ENCODE measurements around the gene FRMD1.

FRMD1 gene

GRCh38 chr6:168098431-168098861 is 19.4 kb upstream of the FRMD1 start:
- Histone ChIP-seq H3K4me3 (ENCODE audit: control insufficient read depth in 1 of 7, extremely low read depth in 1 of 7, insufficient read depth in 4 of 7, low read depth in 2 of 7, low read length in 6 of 7) (peak overlapping the region in 1 of 7 experiments; percentile 4), H3K27me3 (replicated peaks in 2 of 5; ENCODE audit: control insufficient read depth in 4 of 5, insufficient read depth in 5 of 5, low read length in 4 of 5) (peaks cover 5 to 61% (median 19%) of the 10 kb centered on the region in 5 experiments), H3K9me3 (ENCODE audit: control extremely low read depth in 1 of 5, control insufficient read depth in 4 of 5, insufficient read depth in 2 of 5, low read depth in 1 of 5, low read length in 4 of 5) (no peaks in the 10 kb centered on the region), H3K4me1 (ENCODE audit: control extremely low read depth in 1 of 4, control insufficient read depth in 4 of 4, insufficient read depth in 4 of 4, low read length in 3 of 4) (peaks cover 0 to 2% (median 0%) of the 10 kb centered on the region in 4 experiments), H3K36me3 (ENCODE audit: control insufficient read depth in 4 of 4, insufficient read depth in 4 of 4, low read length in 3 of 4) (no peaks in the 10 kb centered on the region), H3K27ac (ENCODE audit: insufficient read depth in 1 of 2, low read depth in 1 of 2, low read length in 2 of 2, poor library complexity in 1 of 2, severe bottlenecking in 2 of 2) (no peak overlapping the region)
- POLR2A ChIA-PET = no interaction called here
- CTCF ChIA-PET = no interaction called here
- no peak for DNase-seq
- 93% methylated on average over 13 of the region's 13 CpGs for WGBS (ENCODE audit: insufficient coverage)

DNA sequence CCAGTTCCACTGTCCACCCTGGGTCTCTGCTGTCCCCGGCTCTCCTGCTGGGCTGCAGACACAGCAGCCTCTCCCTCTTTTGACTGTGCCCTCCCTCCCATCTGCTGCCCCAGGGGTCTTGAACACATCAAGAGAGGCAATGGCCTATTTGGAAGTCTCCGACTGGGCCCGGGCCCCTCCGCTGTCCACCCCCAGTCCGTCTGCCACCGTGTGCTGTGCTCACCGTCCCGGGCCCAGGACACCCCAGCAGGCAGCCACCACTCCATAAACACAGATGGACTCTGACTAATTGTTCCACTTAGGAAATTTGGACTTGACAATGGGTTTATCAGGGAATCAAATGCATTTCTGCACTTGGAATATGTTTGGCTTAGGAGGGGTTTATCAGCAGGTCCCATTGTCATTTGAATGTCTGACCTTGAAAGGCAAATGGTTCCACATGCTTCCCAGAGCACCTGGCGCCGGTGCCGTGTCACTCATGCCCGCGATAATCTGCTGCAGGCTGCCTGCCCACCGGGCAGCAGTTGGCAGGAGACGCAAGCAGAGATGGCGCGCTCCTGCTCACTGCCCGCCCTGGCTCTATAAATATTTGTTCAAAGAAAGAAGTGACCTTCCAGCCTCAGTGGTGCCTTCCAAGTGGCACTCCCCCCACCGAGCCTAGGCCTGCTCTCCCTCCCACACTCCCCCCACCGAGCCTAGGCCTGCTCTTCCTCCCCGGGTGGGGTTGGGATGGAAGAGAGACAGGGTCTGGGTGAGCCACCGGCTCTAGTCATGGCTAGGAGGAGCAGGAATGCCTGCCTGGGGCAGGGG is 18.8 kb upstream of the FRMD1 start:
- H3K4me1 ChIP-seq (ENCODE audit: control extremely low read depth in 1 of 4, control insufficient read depth in 4 of 4, insufficient read depth in 4 of 4, low read length in 3 of 4) = peaks cover 0 to 2% (median 0%) of the 10 kb centered on the region in 4 experiments
- H3K9me3 ChIP-seq (ENCODE audit: control extremely low read depth in 1 of 5, control insufficient read depth in 4 of 5, insufficient read depth in 2 of 5, low read depth in 1 of 5, low read length in 4 of 5) = no peaks in the 10 kb centered on the region
- POLR2A ChIA-PET = no interaction called here
- no peak overlapping the region for H3K27ac ChIP-seq (ENCODE audit: insufficient read depth in 1 of 2, low read depth in 1 of 2, low read length in 2 of 2, poor library complexity in 1 of 2, severe bottlenecking in 2 of 2)
- CTCF ChIA-PET = no interaction called here
- H3K4me3 ChIP-seq (ENCODE audit: control insufficient read depth in 1 of 7, extremely low read depth in 1 of 7, insufficient read depth in 4 of 7, low read depth in 2 of 7, low read length in 6 of 7) = no peak overlapping the region
- DNase-seq = no peak
- no peaks in the 10 kb centered on the region for H3K36me3 ChIP-seq (ENCODE audit: control insufficient read depth in 4 of 4, insufficient read depth in 4 of 4, low read length in 3 of 4)
- H3K27me3 ChIP-seq (replicated peaks in 2 of 5; ENCODE audit: control insufficient read depth in 4 of 5, insufficient read depth in 5 of 5, low read length in 4 of 5) = peaks cover 3 to 55% (median 17%) of the 10 kb centered on the region in 5 experiments
- WGBS (ENCODE audit: insufficient coverage) = 97% methylated on average over 20 of the region's 22 CpGs

DNA sequence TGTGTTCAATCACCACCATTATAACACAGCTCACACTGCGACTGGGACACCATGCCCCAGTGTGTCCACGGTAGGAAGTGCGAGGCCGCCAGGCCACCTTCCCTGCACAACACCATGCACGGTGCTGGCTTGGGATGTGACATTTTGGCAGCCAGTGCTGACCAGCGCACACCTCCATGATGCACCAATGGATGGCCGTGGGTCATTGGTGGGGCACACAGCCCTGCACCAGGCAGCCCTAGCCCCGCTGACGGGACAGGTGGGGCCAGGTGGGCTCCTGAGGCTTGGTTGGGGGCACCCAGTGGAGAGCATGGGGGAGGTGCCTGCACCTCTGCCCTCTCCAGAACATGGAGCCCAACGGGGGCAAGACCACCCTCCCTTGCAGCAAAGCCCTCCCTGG is 18.2 kb upstream of the FRMD1 start:
- CTCF ChIA-PET = no interaction called here
- Histone ChIP-seq H3K4me3 (ENCODE audit: control insufficient read depth in 1 of 7, extremely low read depth in 1 of 7, insufficient read depth in 4 of 7, low read depth in 2 of 7, low read length in 6 of 7) (no peak overlapping the region), H3K36me3 (ENCODE audit: control insufficient read depth in 4 of 4, insufficient read depth in 4 of 4, low read length in 3 of 4) (no peaks in the 10 kb centered on the region), H3K9me3 (ENCODE audit: control extremely low read depth in 1 of 5, control insufficient read depth in 4 of 5, insufficient read depth in 2 of 5, low read depth in 1 of 5, low read length in 4 of 5) (peaks cover 0 to 6% (median 0%) of the 10 kb centered on the region in 5 experiments), H3K27me3 (replicated peaks in 2 of 5; ENCODE audit: control insufficient read depth in 4 of 5, insufficient read depth in 5 of 5, low read length in 4 of 5) (peaks cover 0 to 49% (median 13%) of the 10 kb centered on the region in 5 experiments), H3K4me1 (ENCODE audit: control extremely low read depth in 1 of 4, control insufficient read depth in 4 of 4, insufficient read depth in 4 of 4, low read length in 3 of 4) (peaks cover 0 to 2% (median 0%) of the 10 kb centered on the region in 4 experiments), H3K27ac (ENCODE audit: insufficient read depth in 1 of 2, low read depth in 1 of 2, low read length in 2 of 2, poor library complexity in 1 of 2, severe bottlenecking in 2 of 2) (no peak overlapping the region)
- WGBS (ENCODE audit: insufficient coverage) = over 99% methylated on average over 9 of the region's 10 CpGs
- DNase-seq = no peak
- POLR2A ChIA-PET = no interaction called here

GRCh38 chr6:168096271-168096764 is 17.3 kb upstream of the FRMD1 start:
- Histone ChIP-seq H3K4me3 (ENCODE audit: control insufficient read depth in 1 of 7, extremely low read depth in 1 of 7, insufficient read depth in 4 of 7, low read depth in 2 of 7, low read length in 6 of 7) (no peak overlapping the region), H3K9me3 (ENCODE audit: control extremely low read depth in 1 of 5, control insufficient read depth in 4 of 5, insufficient read depth in 2 of 5, low read depth in 1 of 5, low read length in 4 of 5) (peaks cover 0 to 10% (median 0%) of the 10 kb centered on the region in 5 experiments), H3K27me3 (replicated peaks in 2 of 5; ENCODE audit: control insufficient read depth in 4 of 5, insufficient read depth in 5 of 5, low read length in 4 of 5) (peaks cover 0 to 40% (median 8%) of the 10 kb centered on the region in 5 experiments), H3K4me1 (ENCODE audit: control extremely low read depth in 1 of 4, control insufficient read depth in 4 of 4, insufficient read depth in 4 of 4, low read length in 3 of 4) (no peaks in the 10 kb centered on the region), H3K36me3 (ENCODE audit: control insufficient read depth in 4 of 4, insufficient read depth in 4 of 4, low read length in 3 of 4) (no peaks in the 10 kb centered on the region), H3K27ac (ENCODE audit: insufficient read depth in 1 of 2, low read depth in 1 of 2, low read length in 2 of 2, poor library complexity in 1 of 2, severe bottlenecking in 2 of 2) (no peak overlapping the region)
- DNase-seq = no peak
- POLR2A ChIA-PET = no interaction called here
- CTCF ChIA-PET = no interaction called here
- WGBS (ENCODE audit: insufficient coverage) = 88% methylated on average over 9 of the region's 13 CpGs

DNA sequence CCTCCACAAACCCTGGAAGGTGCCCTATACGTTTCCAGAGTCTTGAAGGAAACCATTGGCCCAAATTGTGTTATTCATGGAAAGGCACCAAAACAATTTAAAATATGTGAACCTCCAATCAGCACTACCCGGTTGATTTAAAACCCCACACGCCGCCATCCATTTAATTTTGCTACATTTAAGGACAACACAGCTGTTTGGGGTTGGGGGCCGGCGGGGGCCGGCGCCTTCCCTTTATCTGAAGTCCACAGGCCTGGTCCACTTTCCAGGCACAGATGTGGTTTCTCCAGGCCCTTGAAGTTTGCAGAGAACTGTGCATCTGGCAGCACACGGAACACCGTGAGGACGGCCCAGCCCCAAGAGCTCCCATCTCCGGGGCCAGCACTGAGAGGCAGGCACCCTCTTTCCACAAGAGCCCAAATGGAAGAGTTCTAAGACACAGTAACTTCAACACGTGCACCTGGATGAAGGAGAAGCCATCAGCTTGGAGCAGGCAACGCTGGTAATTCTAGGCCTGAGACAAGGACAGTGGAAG is 16.8 kb upstream of the FRMD1 start:
- Histone ChIP-seq H3K4me3 (ENCODE audit: control insufficient read depth in 1 of 7, extremely low read depth in 1 of 7, insufficient read depth in 4 of 7, low read depth in 2 of 7, low read length in 6 of 7) (no peak overlapping the region), H3K27ac (ENCODE audit: insufficient read depth in 1 of 2, low read depth in 1 of 2, low read length in 2 of 2, poor library complexity in 1 of 2, severe bottlenecking in 2 of 2) (no peak overlapping the region), H3K9me3 (ENCODE audit: control extremely low read depth in 1 of 5, control insufficient read depth in 4 of 5, insufficient read depth in 2 of 5, low read depth in 1 of 5, low read length in 4 of 5) (peaks cover 0 to 10% (median 0%) of the 10 kb centered on the region in 5 experiments), H3K27me3 (replicated peaks in 2 of 5; ENCODE audit: control insufficient read depth in 4 of 5, insufficient read depth in 5 of 5, low read length in 4 of 5) (peaks cover 0 to 35% (median 8%) of the 10 kb centered on the region in 5 experiments), H3K36me3 (ENCODE audit: control insufficient read depth in 4 of 4, insufficient read depth in 4 of 4, low read length in 3 of 4) (no peaks in the 10 kb centered on the region), H3K4me1 (ENCODE audit: control extremely low read depth in 1 of 4, control insufficient read depth in 4 of 4, insufficient read depth in 4 of 4, low read length in 3 of 4) (no peaks in the 10 kb centered on the region)
- POLR2A ChIA-PET = no interaction called here
- DNase-seq = no peak
- CTCF ChIA-PET = no interaction called here
- WGBS (ENCODE audit: insufficient coverage) = 98% methylated on average over 13 of the region's 14 CpGs

GRCh38 chr6:168095171-168095691 is 16.2 kb upstream of the FRMD1 start:
- WGBS (ENCODE audit: insufficient coverage) = 96% methylated on average over 16 of the region's 17 CpGs
- no peaks in the 10 kb centered on the region for H3K4me1 ChIP-seq (ENCODE audit: control extremely low read depth in 1 of 4, control insufficient read depth in 4 of 4, insufficient read depth in 4 of 4, low read length in 3 of 4)
- no peak for DNase-seq
- no peaks in the 10 kb centered on the region for H3K36me3 ChIP-seq (ENCODE audit: control insufficient read depth in 4 of 4, insufficient read depth in 4 of 4, low read length in 3 of 4)
- peaks cover 0 to 10% (median 0%) of the 10 kb centered on the region in 5 experiments for H3K9me3 ChIP-seq (ENCODE audit: control extremely low read depth in 1 of 5, control insufficient read depth in 4 of 5, insufficient read depth in 2 of 5, low read depth in 1 of 5, low read length in 4 of 5)
- H3K27me3 ChIP-seq (replicated peaks in 2 of 5; ENCODE audit: control insufficient read depth in 4 of 5, insufficient read depth in 5 of 5, low read length in 4 of 5) = peaks cover 0 to 30% (median 6%) of the 10 kb centered on the region in 5 experiments
- no peak overlapping the region for H3K27ac ChIP-seq (ENCODE audit: insufficient read depth in 1 of 2, low read depth in 1 of 2, low read length in 2 of 2, poor library complexity in 1 of 2, severe bottlenecking in 2 of 2)
- H3K4me3 ChIP-seq (ENCODE audit: control insufficient read depth in 1 of 7, extremely low read depth in 1 of 7, insufficient read depth in 4 of 7, low read depth in 2 of 7, low read length in 6 of 7) = no peak overlapping the region
- CTCF ChIA-PET = no interaction called here
- POLR2A ChIA-PET = no interaction called here

- Histone ChIP-seq H3K27me3 (replicated peaks in 2 of 5; ENCODE audit: control insufficient read depth in 4 of 5, insufficient read depth in 5 of 5, low read length in 4 of 5) (peaks cover 0 to 14% (median 1%) of the 10 kb centered on the region in 5 experiments), H3K27ac (ENCODE audit: insufficient read depth in 1 of 2, low read depth in 1 of 2, low read length in 2 of 2, poor library complexity in 1 of 2, severe bottlenecking in 2 of 2) (no peak overlapping the region), H3K4me1 (ENCODE audit: control extremely low read depth in 1 of 4, control insufficient read depth in 4 of 4, insufficient read depth in 4 of 4, low read length in 3 of 4) (no peaks in the 10 kb centered on the region), H3K9me3 (ENCODE audit: control extremely low read depth in 1 of 5, control insufficient read depth in 4 of 5, insufficient read depth in 2 of 5, low read depth in 1 of 5, low read length in 4 of 5) (peaks cover 0 to 10% (median 0%) of the 10 kb centered on the region in 5 experiments), H3K4me3 (ENCODE audit: control insufficient read depth in 1 of 7, extremely low read depth in 1 of 7, insufficient read depth in 4 of 7, low read depth in 2 of 7, low read length in 6 of 7) (no peak overlapping the region), H3K36me3 (ENCODE audit: control insufficient read depth in 4 of 4, insufficient read depth in 4 of 4, low read length in 3 of 4) (no peaks in the 10 kb centered on the region)
- CTCF ChIA-PET = no interaction called here
- DNase-seq = no peak
- POLR2A ChIA-PET = no interaction called here
- WGBS (ENCODE audit: insufficient coverage) = 94% methylated on average over 8 of the region's 11 CpGs
Observed at GRCh38 chr6:168093634-168094033, 14.6 kb upstream of the FRMD1 start.

Data from common myeloid progenitor, CD34-positive (primary cell).